ENCODE data around the gene SMIM11.
A peak's percentile ranks its signal among the peaks of the same experiment; 100 is the strongest.
"Not testable (repeated sequence)": the region's sequence is repeated elsewhere in the genome, so short reads cannot be mapped to it uniquely, and the experiment has no call there.

SMIM11 gene

GRCh38 chr21:34357889-34358288 lies 17.4 kb upstream of the SMIM11 start:
- no peak for DNase-seq

GRCh38 chr21:34358866-34359265 lies 16.4 kb upstream of the SMIM11 start:
- no peak for DNase-seq

- DNase-seq, result no peak
These were observed 14.6 kb upstream of the SMIM11 start for GRCh38 chr21:34360488-34361241.

GRCh38 chr21:34362136-34362444 lies 13.2 kb upstream of the SMIM11 start:
- no peak for DNase-seq

GRCh38 chr21:34362670-34363069 lies 12.6 kb upstream of the SMIM11 start:
- no peak for DNase-seq

GRCh38 chr21:34363733-34364132 lies 11.6 kb upstream of the SMIM11 start, which contains the start of gene KCNE2:
Gene KCNE2, plus strand, starts transcription at chr21:34364006. Its CDS starts 6,473 bp downstream, at chr21:34370479.
- DNase-seq, result no peak

GRCh38 chr21:34364921-34365320 lies 10.4 kb upstream of the SMIM11 start:
- DNase-seq, result no peak

GRCh38 chr21:34365809-34366208 lies 9.5 kb upstream of the SMIM11 start:
- DNase-seq, result no peak

- peak; percentile 53 for DNase-seq
These were observed 7.9 kb upstream of the SMIM11 start for GRCh38 chr21:34367320-34367935.

- DNase-seq, result no peak
These were observed 5.6 kb upstream of the SMIM11 start for GRCh38 chr21:34369741-34370140.

- no peak for DNase-seq
These were observed 3.0 kb upstream of the SMIM11 start for GRCh38 chr21:34372321-34372720.

- not testable (repeated sequence) for DNase-seq
These were observed 845 bp upstream of the SMIM11 start for GRCh38 chr21:34374462-34374861.

GRCh38 chr21:34375619-34375972 lies 289 bp downstream of the SMIM11 start:
- not testable (repeated sequence) for DNase-seq

GRCh38 chr21:34383138-34383537 lies 7.8 kb downstream of the SMIM11 start:
- not testable (repeated sequence) for DNase-seq

GRCh38 chr21:34383724-34384415 lies 8.6 kb downstream of the SMIM11 start:
- not testable (repeated sequence) for DNase-seq

GRCh38 chr21:34400522-34400921 lies 25.2 kb downstream of the SMIM11 start:
- DNase-seq, result not testable (repeated sequence)

- not testable (repeated sequence) for DNase-seq
These were observed 29.4 kb downstream of the SMIM11 start for GRCh38 chr21:34404742-34405141.

GRCh38 chr21:34405686-34406085 lies 30.4 kb downstream of the SMIM11 start:
- DNase-seq, result not testable (repeated sequence)

- DNase-seq, result not testable (repeated sequence)
These were observed 30.8 kb downstream of the SMIM11 start for GRCh38 chr21:34406102-34406501.

GRCh38 chr21:34406676-34407075 lies 31.4 kb downstream of the SMIM11 start:
- DNase-seq, result not testable (repeated sequence)

- DNase-seq, result not testable (repeated sequence)
These were observed 32.0 kb downstream of the SMIM11 start for GRCh38 chr21:34407294-34407693.

- not testable (repeated sequence) for DNase-seq
These were observed 42.3 kb downstream of the SMIM11 start for GRCh38 chr21:34417448-34418077.

GRCh38 chr21:34423805-34424204 lies 48.5 kb downstream of the SMIM11 start, which contains the start of gene SMIM34:
Gene SMIM34, minus strand, starts transcription at chr21:34423951. Its CDS starts 112 bp downstream, at chr21:34423839.
- DNase-seq, result not testable (repeated sequence)
